SKM-1 treated with dmso at 0.1 percent for 144 hours (cell line): ENCODE results near the gene ABCA2.

Experiments used
- DNase-seq: peaks from one replicate; lab custom pipeline; 2025; ENCODE audit not compliant: unreplicated experiment; lab: John Stamatoyannopoulos, UW

Gene ABCA2

GRCh38 chr9:136983656-136984314, 44.3 kb downstream of the ABCA2 start:
- no peak for DNase-seq

GRCh38 chr9:136983167-136983566, 44.9 kb downstream of the ABCA2 start:
- DNase-seq = no peak

- no peak for DNase-seq
Measured at GRCh38 chr9:136982232-136983051, 45.6 kb downstream of the ABCA2 start, which contains the start of gene LCNL1. LCNL1 (plus strand) TSS chr9:136982993; CDS start chr9:136983587, 594 bp downstream.

- no peak for DNase-seq
Measured at GRCh38 chr9:136981588-136982231, 46.3 kb downstream of the ABCA2 start.

GRCh38 chr9:136980669-136981478, 47.2 kb downstream of the ABCA2 start:
- DNase-seq = no peak

GRCh38 chr9:136979769-136980587, 48.1 kb downstream of the ABCA2 start:
- no peak for DNase-seq

- DNase-seq = no peak
Measured at GRCh38 chr9:136978865-136979544, 49.0 kb downstream of the ABCA2 start.

GRCh38 chr9:136978073-136978864, 49.8 kb downstream of the ABCA2 start:
- DNase-seq = peak; percentile 27

- no peak for DNase-seq
Measured at GRCh38 chr9:136977649-136978072, 50.4 kb downstream of the ABCA2 start.

- DNase-seq = no peak
Measured at GRCh38 chr9:136977223-136977622, 50.8 kb downstream of the ABCA2 start, which contains the start of gene PTGDS. PTGDS (plus strand) TSS chr9:136977504; CDS start chr9:136977579, 75 bp downstream.

- no peak for DNase-seq
Measured at GRCh38 chr9:136975644-136976043, 52.4 kb downstream of the ABCA2 start.

GRCh38 chr9:136974817-136975535, 53.1 kb downstream of the ABCA2 start:
- no peak for DNase-seq

- DNase-seq = no peak
Measured at GRCh38 chr9:136973618-136974617, 54.1 kb downstream of the ABCA2 start.

- no peak for DNase-seq
Measured at GRCh38 chr9:136972743-136973142, 55.3 kb downstream of the ABCA2 start.

- no peak for DNase-seq
Measured at GRCh38 chr9:136972335-136972734, 55.7 kb downstream of the ABCA2 start.

- DNase-seq = no peak
Measured at GRCh38 chr9:136971746-136972145, 56.3 kb downstream of the ABCA2 start.

- no peak for DNase-seq
Measured at GRCh38 chr9:136970361-136970760, 57.7 kb downstream of the ABCA2 start.
